ENCODE data around the gene SV2A. TPM values are rescaled to one million over a fixed set of nuclear protein-coding genes. Genes with fewer than 3 reads are reported as not detected.

The SV2A gene
- total RNA-seq, 1 experiment from 2014 or later: 33.1 TPM

GRCh38 chr1:149926296-149926695, 8.7 kb upstream of the SV2A start:
- no peaks in the 10 kb centered on the region for H3K9me3 ChIP-seq (ENCODE audit: low read depth, low read length, poor library complexity, severe bottlenecking)
- peaks cover 46% of the 10 kb centered on the region for H3K36me3 ChIP-seq (ENCODE audit: insufficient read depth, low read length, poor library complexity, severe bottlenecking)
- H3K27ac ChIP-seq (ENCODE audit: low read depth, low read length, poor library complexity, severe bottlenecking): no peak overlapping the region
- BruUV-seq (replicated peaks): TSS peak; percentile 64
- peak overlapping the region; percentile 95 for H3K4me3 ChIP-seq (ENCODE audit: low read depth, low read length, poor library complexity, severe bottlenecking)
- ChIA-PET CTCF (no interaction called here), POLR2A (ENCODE audit: low non-redundant PET) (no interaction called here)
- no peaks in the 10 kb centered on the region for H3K27me3 ChIP-seq (replicated peaks; ENCODE audit: insufficient read depth, low read depth, low read length, poor library complexity)
- DNase-seq (ENCODE audit: low spot score): no peak
- no peak for TF ChIP-seq CTCF (conservative IDR thresholded peaks at IDR 0.05; ENCODE audit: low read depth, low read length)
- TF ChIP-seq EZH2 (IDR thresholded peaks at IDR 0.05; ENCODE audit: borderline replicate concordance, low read depth, low read length, poor library complexity, severe bottlenecking): no peak
- intact Hi-C loops (cut with micrococcal nuclease; ENCODE audit: unreplicated experiment): no loop called here
- H3K4me1 ChIP-seq (ENCODE audit: insufficient read depth, low read length, poor library complexity, severe bottlenecking): peaks cover 22% of the 10 kb centered on the region

GRCh38 chr1:149925751-149926150, 8.1 kb upstream of the SV2A start:
- ChIA-PET CTCF (no interaction called here), POLR2A (ENCODE audit: low non-redundant PET) (no interaction called here)
- no TSS peak for BruUV-seq (replicated peaks)
- Histone ChIP-seq H3K27ac (ENCODE audit: low read depth, low read length, poor library complexity, severe bottlenecking) (no peak overlapping the region), H3K4me1 (ENCODE audit: insufficient read depth, low read length, poor library complexity, severe bottlenecking) (peaks cover 22% of the 10 kb centered on the region), H3K4me3 (ENCODE audit: low read depth, low read length, poor library complexity, severe bottlenecking) (no peak overlapping the region), H3K9me3 (ENCODE audit: low read depth, low read length, poor library complexity, severe bottlenecking) (no peaks in the 10 kb centered on the region), H3K36me3 (ENCODE audit: insufficient read depth, low read length, poor library complexity, severe bottlenecking) (peaks cover 46% of the 10 kb centered on the region), H3K27me3 (replicated peaks; ENCODE audit: insufficient read depth, low read depth, low read length, poor library complexity) (no peaks in the 10 kb centered on the region)
- TF ChIP-seq EZH2 (IDR thresholded peaks at IDR 0.05; ENCODE audit: borderline replicate concordance, low read depth, low read length, poor library complexity, severe bottlenecking) (no peak), CTCF (conservative IDR thresholded peaks at IDR 0.05; ENCODE audit: low read depth, low read length) (no peak)
- DNase-seq (ENCODE audit: low spot score): no peak
- intact Hi-C loops (cut with micrococcal nuclease; ENCODE audit: unreplicated experiment): no loop called here

- POLR2A ChIA-PET (ENCODE audit: low non-redundant PET): no interaction called here
- peaks cover 22% of the 10 kb centered on the region for H3K4me1 ChIP-seq (ENCODE audit: insufficient read depth, low read length, poor library complexity, severe bottlenecking)
- no TSS peak for BruUV-seq (replicated peaks)
Measured at GRCh38 chr1:149925345-149925744, 7.7 kb upstream of the SV2A start.

More at GRCh38 chr1:149925345-149925744, 7.7 kb upstream of the SV2A start:
- no peaks in the 10 kb centered on the region for H3K9me3 ChIP-seq (ENCODE audit: low read depth, low read length, poor library complexity, severe bottlenecking)
- H3K4me3 ChIP-seq (ENCODE audit: low read depth, low read length, poor library complexity, severe bottlenecking): no peak overlapping the region
- DNase-seq (ENCODE audit: low spot score): no peak
- H3K27me3 ChIP-seq (replicated peaks; ENCODE audit: insufficient read depth, low read depth, low read length, poor library complexity): no peaks in the 10 kb centered on the region
- TF ChIP-seq EZH2 (IDR thresholded peaks at IDR 0.05; ENCODE audit: borderline replicate concordance, low read depth, low read length, poor library complexity, severe bottlenecking) (no peak), CTCF (conservative IDR thresholded peaks at IDR 0.05; ENCODE audit: low read depth, low read length) (no peak)
- H3K27ac ChIP-seq (ENCODE audit: low read depth, low read length, poor library complexity, severe bottlenecking): no peak overlapping the region
- CTCF ChIA-PET: no interaction called here
- intact Hi-C loops (cut with micrococcal nuclease; ENCODE audit: unreplicated experiment): no loop called here
- H3K36me3 ChIP-seq (ENCODE audit: insufficient read depth, low read length, poor library complexity, severe bottlenecking): peaks cover 46% of the 10 kb centered on the region
